SK-N-SH (cell line): Measurements from ENCODE around the gene PPP1R13L. TPM values are rescaled to one million over a fixed set of nuclear protein-coding genes. Genes with fewer than 3 reads are reported as not detected.

Experiments
- CTCF ChIA-PET: fragments of 300-600, 350-600 bp; formaldehyde crosslinking; extraction: SDS; loops from one replicate; lab custom pipeline; 2021; lab: Yijun Ruan, JAX
- POLR2A ChIA-PET: fragments of 350-600 bp; sonication (Branson Sonifier 250); formaldehyde crosslinking; extraction: SDS; loops from one replicate; lab custom pipeline; 2020; ENCODE audit warnings: antibody characterized with exemption, inconsistent platforms; lab: Yijun Ruan, JAX
- DNase-seq: peaks from one replicate; pipeline ENCODE4 v3.0.0; 2012
- H2AFZ ChIP-seq: fragments of 200-600 bp; sonication (generic); 2 replicates; pipeline ENCODE4 v1.8.1; 2016; ENCODE audit warnings: antibody characterized with exemption, mild to moderate bottlenecking, low read depth
- H3F3A ChIP-seq: fragments of 200-600 bp; sonication (generic); replicated peaks from 2 replicates; pipeline ENCODE3; 2016; ENCODE audit warnings: antibody characterized with exemption, mild to moderate bottlenecking; ENCODE audit not compliant: insufficient read depth
- H3K27ac ChIP-seq, 2 experiments: fragments of 200-500 bp in 1 of 2; fragments of 200-600 bp in 1 of 2; sonication (Bioruptor generic) in 1 of 2; sonication (generic), shearing (Covaris generic) in 1 of 2; 2 replicates each; pipeline versions ENCODE4 v1.5.1 to v1.6.1; 2014 to 2016; ENCODE audit warnings: low read depth in 2 of 2, inconsistent platforms in 1 of 2, low read length in 1 of 2, mild to moderate bottlenecking in 1 of 2, mixed read lengths in 1 of 2
- H3K27me3 ChIP-seq: fragments of 200-600 bp; sonication (generic), shearing (Covaris generic); 2 replicates; pipeline ENCODE4 v1.6.1; 2016; ENCODE audit warnings: mixed run types; ENCODE audit not compliant: insufficient read depth
- H3K36me3 ChIP-seq, 2 experiments: fragments of 200-500 bp in 1 of 2; fragments of 200-600 bp in 1 of 2; sonication (Bioruptor generic) in 1 of 2; sonication (generic) in 1 of 2; replicated peaks in 1 of 2; 2 replicates each; pipeline versions ENCODE3 to v1.5.1; 2014 to 2016; ENCODE audit warnings: low read length in 1 of 2, mild to moderate bottlenecking in 1 of 2; ENCODE audit not compliant: insufficient read depth in 2 of 2, control insufficient read depth in 1 of 2
- H3K4me1 ChIP-seq, 2 experiments: fragments of 200-500 bp in 1 of 2; fragments of 200-600 bp in 1 of 2; sonication (Bioruptor generic) in 1 of 2; sonication (generic), shearing (Covaris generic) in 1 of 2; 2 replicates each; pipeline versions ENCODE4 v1.5.1 to v1.6.1; 2014 to 2016; ENCODE audit warnings: low read depth in 1 of 2, low read length in 1 of 2, mixed run types in 1 of 2; ENCODE audit not compliant: insufficient read depth in 2 of 2, control insufficient read depth in 1 of 2
- H3K4me2 ChIP-seq: fragments of 200-600 bp; sonication (generic), shearing (Covaris generic); 2 replicates; pipeline ENCODE4 v1.6.1; 2017; ENCODE audit warnings: mixed run types
- H3K4me3 ChIP-seq, 2 experiments: fragments of 200-500 bp in 1 of 2; fragments of 200-600 bp in 1 of 2; sonication (Bioruptor generic) in 1 of 2; sonication (generic), shearing (Covaris generic) in 1 of 2; 2 replicates each; pipeline versions ENCODE4 v1.5.1 to v1.8.1; 2014 to 2016; ENCODE audit warnings: low read depth in 2 of 2, inconsistent platforms in 1 of 2, low read length in 1 of 2, mild to moderate bottlenecking in 1 of 2, mixed read lengths in 1 of 2, moderate library complexity in 1 of 2
- H3K79me2 ChIP-seq: fragments of 200-600 bp; sonication (generic); 2 replicates; pipeline ENCODE4 v1.8.1; 2017; ENCODE audit warnings: mild to moderate bottlenecking; ENCODE audit not compliant: insufficient read depth
- H3K9ac ChIP-seq: fragments of 200-600 bp; sonication (generic); 2 replicates; pipeline ENCODE4 v1.6.1; 2017; ENCODE audit warnings: mixed run types
- H3K9me2 ChIP-seq: fragments of 200-600 bp; sonication (generic); 2 replicates; pipeline ENCODE4 v1.6.1; 2017; ENCODE audit warnings: mixed run types
- H3K9me3 ChIP-seq: fragments of 200-600 bp; sonication (generic); 2 replicates; pipeline ENCODE4 v1.6.1; 2017; ENCODE audit warnings: mixed run types, mild to moderate bottlenecking, moderate library complexity
- H4K20me1 ChIP-seq: fragments of 200-600 bp; sonication (generic); 2 replicates; pipeline ENCODE4 v1.6.1; 2017; ENCODE audit warnings: mild to moderate bottlenecking, mixed run types; ENCODE audit not compliant: insufficient read depth
- CTCF ChIP-seq: fragments of 200-600 bp; sonication (generic); IDR thresholded peaks from 2 replicates; pipeline ENCODE4 v1.6.1; 2017; ENCODE audit warnings: antibody characterized with exemption, mild to moderate bottlenecking, moderate library complexity
- EP300 ChIP-seq, 2 experiments: IDR thresholded peaks; 2 replicates each; pipeline versions ENCODE4 v1.4.0 to v1.6.1; 2012; ENCODE audit warnings: borderline replicate concordance in 1 of 2, low read depth in 1 of 2, low read length in 1 of 2
- FOXJ3 ChIP-seq: sonication (generic); formaldehyde crosslinking; IDR thresholded peaks from 2 replicates; pipeline ENCODE4 v1.5.1; 2020; ENCODE audit warnings: mild to moderate bottlenecking, missing genetic modification reagents
- FOXM1 ChIP-seq: IDR thresholded peaks from 2 replicates; pipeline ENCODE4 v1.4.0; 2012; ENCODE audit warnings: low read depth, mild to moderate bottlenecking
- GATA2 ChIP-seq: sonication (generic); formaldehyde crosslinking; IDR thresholded peaks from 2 replicates; pipeline ENCODE4 v1.5.0; 2020; ENCODE audit warnings: mild to moderate bottlenecking, missing genetic modification reagents
- IRF3 ChIP-seq: fragments of 150-350 bp; IDR thresholded peaks from 2 replicates; pipeline ENCODE4 v1.6.1; 2016; ENCODE audit warnings: mild to moderate bottlenecking, low read depth, low read length
- JUND ChIP-seq: IDR thresholded peaks from 2 replicates; pipeline ENCODE4 v1.4.0; 2012
- MAX ChIP-seq: IDR thresholded peaks from 2 replicates; pipeline ENCODE4 v1.4.0; 2012; ENCODE audit warnings: low read depth
- MEF2A ChIP-seq: IDR thresholded peaks from 2 replicates; pipeline ENCODE4 v1.4.0; 2012; ENCODE audit warnings: low read depth, borderline replicate concordance
- MXI1 ChIP-seq: IDR thresholded peaks from 2 replicates; pipeline ENCODE4 v1.6.1; 2012; ENCODE audit warnings: mild to moderate bottlenecking, low read depth, low read length, improper control_type of control experiment
- POLR2AphosphoS5 ChIP-seq: IDR thresholded peaks from 2 replicates; pipeline ENCODE4 v1.6.1; 2012; ENCODE audit warnings: low read depth, low read length
- RAD21 ChIP-seq: IDR thresholded peaks from 2 replicates; pipeline ENCODE4 v1.6.1; 2012; ENCODE audit warnings: mild to moderate bottlenecking, low read length
- RCOR1 ChIP-seq: fragments of 150-350 bp; IDR thresholded peaks from 2 replicates; pipeline ENCODE4 v1.6.1; 2017; ENCODE audit warnings: antibody characterized with exemption, low read length
- REST ChIP-seq: IDR thresholded peaks from 2 replicates; pipeline ENCODE4 v1.6.1; 2012; ENCODE audit warnings: mild to moderate bottlenecking, low read depth, low read length, moderate library complexity
- SIN3A ChIP-seq: IDR thresholded peaks from 2 replicates; pipeline ENCODE4 v1.6.1; 2012; ENCODE audit warnings: low read depth, mild to moderate bottlenecking, low read length, moderate library complexity, borderline replicate concordance
- SMC3 ChIP-seq: IDR thresholded peaks from 2 replicates; pipeline ENCODE4 v1.6.1; 2012; ENCODE audit warnings: low read depth, low read length, improper control_type of control experiment
- USF1 ChIP-seq: IDR thresholded peaks from 2 replicates; pipeline ENCODE4 v1.4.0; 2012; ENCODE audit warnings: low read depth, borderline replicate concordance
- USF2 ChIP-seq: fragments of 150-350 bp; IDR thresholded peaks from 2 replicates; pipeline ENCODE4 v1.6.1; 2017; ENCODE audit warnings: antibody characterized with exemption, low read length, low read depth, borderline replicate concordance
- ZBTB33 ChIP-seq: IDR thresholded peaks from 2 replicates; pipeline ENCODE4 v1.4.0; 2012; ENCODE audit warnings: low read depth, borderline replicate concordance
- WGBS: methylation state at CpG from one replicate; pipeline ENCODE4 v1.1.6; 2017; ENCODE audit warnings: low lambda C conversion rate; 5-methylcytosine and 5-hydroxymethylcytosine counted together
- polyA plus RNA-seq, 3 experiments: library from polyadenylated mRNA; depleted of rRNA; stranded (reverse); fragments of >200 nt; gene quantifications; 2 replicates each; pipeline ENCODE4 v1.2.3, GENCODE V29; 2012

Gene PPP1R13L
- polyA plus RNA-seq, 1 of the 3 experiments (the other 2 are of a cell fraction) = 18.0 TPM

- no peaks in the 10 kb centered on the region for H3K9me3 ChIP-seq
- H3K4me1 ChIP-seq = no peaks in the 10 kb centered on the region; a peak in 1 of 4 replicates
- H2AFZ ChIP-seq = no peak overlapping the region
- H3K4me3 ChIP-seq = no peak overlapping the region
- no peak overlapping the region for H3K27ac ChIP-seq
- H3K9me2 ChIP-seq = no peaks in the 10 kb centered on the region
- no peak overlapping the region for H3K4me2 ChIP-seq
- no peak overlapping the region for H3K9ac ChIP-seq
- no peak for DNase-seq
- H3K79me2 ChIP-seq = peaks cover 31% of the 10 kb centered on the region; the same call in 1 of the 2 replicates
- peaks cover 0 to 13% of the 10 kb centered on the region in 2 experiments for H3K36me3 ChIP-seq
- 94% methylated on average over 54 of the region's 59 CpGs for WGBS
- ChIA-PET POLR2A (no interaction called here), CTCF (no interaction called here)
- no peaks in the 10 kb centered on the region for H3K27me3 ChIP-seq
- TF ChIP-seq POLR2AphosphoS5 (no peak), GATA2 (no peak), SIN3A (no peak), MAX (no peak), FOXM1 (no peak), CTCF (no peak), REST (no peak), ZBTB33 (no peak), USF1 (no peak), MEF2A (no peak), IRF3 (no peak), SMC3 (no peak), JUND (no peak), MXI1 (no peak), EP300 (IDR thresholded peaks at IDR 0.05; ENCODE audit: borderline replicate concordance in 1 of 2, low read depth in 1 of 2, low read length in 1 of 2) (no peak), RCOR1 (no peak), FOXJ3 (CRISPR knock-in tag) (no peak), RAD21 (no peak), USF2 (no peak)
- H3F3A ChIP-seq = no peaks in the 10 kb centered on the region
- H4K20me1 ChIP-seq = no peaks in the 10 kb centered on the region
Observed at GRCh38 chr19:45395821-45396617, 8.8 kb downstream of the PPP1R13L start.
